HEK293 (cell line): ENCODE data around the gene IP6K3.
A peak's percentile ranks its signal among the peaks of the same experiment; 100 is the strongest.

Experiments
- CTCF ChIA-PET: fragments of 350-600 bp; formaldehyde crosslinking; extraction: SDS; loops from one replicate; lab custom pipeline; 2021; ENCODE audit warnings: antibody characterized with exemption; lab: Yijun Ruan, JAX
- POLR2A ChIA-PET: fragments of 300-600 bp; formaldehyde crosslinking; extraction: SDS; loops from one replicate; lab custom pipeline; 2020; ENCODE audit warnings: antibody characterized with exemption, inconsistent platforms; lab: Yijun Ruan, JAX
- H3K27ac ChIP-seq: fragments of 200-500 bp; sonication (Bioruptor generic); 2 replicates; pipeline ENCODE4 v1.5.1; 2014; ENCODE audit warnings: low read depth, low read length, control low read depth, inconsistent platforms; ENCODE audit errors: extremely low read depth
- H3K36me3 ChIP-seq, 2 experiments: fragments of 200-500 bp in 1 of 2; sonication (Bioruptor generic) in 1 of 2; 1 replicate in 1 of 2; 2 replicates in 1 of 2; pipeline ENCODE4 v1.5.1; 2014 to 2017; ENCODE audit warnings: inconsistent platforms in 2 of 2, low read length in 2 of 2; ENCODE audit not compliant: control insufficient read depth in 2 of 2, insufficient read depth in 1 of 2
- H3K4me1 ChIP-seq: fragments of 200-500 bp; sonication (Bioruptor generic); 2 replicates; pipeline ENCODE4 v1.5.1; 2014; ENCODE audit warnings: mild to moderate bottlenecking, low read length, inconsistent platforms; ENCODE audit not compliant: control insufficient read depth, insufficient read depth
- H3K4me3 ChIP-seq: 2 replicates; pipeline ENCODE4 v1.5.1; 2011; ENCODE audit warnings: low read depth, mild to moderate bottlenecking, control low read depth, low read length, moderate library complexity
- H3K9me3 ChIP-seq: fragments of 200-500 bp; sonication (Bioruptor generic); 2 replicates; pipeline ENCODE4 v1.5.1; 2014; ENCODE audit warnings: low read depth, low read length, inconsistent platforms; ENCODE audit not compliant: control insufficient read depth, insufficient read depth
- HOXD13 ChIP-seq: sonication (generic); formaldehyde crosslinking; IDR thresholded peaks from 2 replicates; pipeline ENCODE4 v1.8.0; 2022; ENCODE audit warnings: missing genetic modification reagents, borderline replicate concordance
- KLF1 ChIP-seq: fragments of 450-650 bp; formaldehyde crosslinking; IDR thresholded peaks from 2 replicates; pipeline ENCODE4 v1.5.1; 2016; ENCODE audit warnings: missing biosample characterization, missing genetic modification characterization
- OVOL3 ChIP-seq: fragments of 450-650 bp; formaldehyde crosslinking; IDR thresholded peaks from 2 replicates; pipeline ENCODE4 v1.5.1; 2016; ENCODE audit warnings: missing biosample characterization, missing genetic modification characterization
- ZBTB17 ChIP-seq: fragments of 450-650 bp; formaldehyde crosslinking; IDR thresholded peaks from 2 replicates; pipeline ENCODE4 v1.5.1; 2016; ENCODE audit warnings: missing biosample characterization, missing genetic modification characterization
- ZEB2 ChIP-seq: fragments of 450-650 bp; formaldehyde crosslinking; IDR thresholded peaks from 2 replicates; pipeline ENCODE4 v1.5.1; 2016; ENCODE audit warnings: missing biosample characterization, missing genetic modification characterization
- ZNF311 ChIP-seq: fragments of 450-650 bp; formaldehyde crosslinking; IDR thresholded peaks from 2 replicates; pipeline ENCODE4 v1.5.1; 2017; ENCODE audit warnings: missing biosample characterization, missing genetic modification characterization, borderline replicate concordance
- ZNF366 ChIP-seq: fragments of 450-650 bp; formaldehyde crosslinking; conservative IDR thresholded peaks from 2 replicates; pipeline ENCODE4 v1.5.1; 2016; ENCODE audit warnings: missing biosample characterization, missing genetic modification characterization
- ZNF426 ChIP-seq: fragments of 450-650 bp; formaldehyde crosslinking; IDR thresholded peaks from 2 replicates; pipeline ENCODE4 v1.5.1; 2017; ENCODE audit warnings: missing biosample characterization, missing genetic modification characterization, mild to moderate bottlenecking, inconsistent platforms, moderate library complexity
- ZNF600 ChIP-seq: fragments of 450-650 bp; formaldehyde crosslinking; IDR thresholded peaks from 2 replicates; pipeline ENCODE4 v1.5.1; 2016; ENCODE audit warnings: missing biosample characterization, missing genetic modification characterization
- ZNF670 ChIP-seq: fragments of 450-650 bp; formaldehyde crosslinking; IDR thresholded peaks from 2 replicates; pipeline ENCODE4 v1.5.1; 2016; ENCODE audit warnings: missing biosample characterization, missing genetic modification characterization, low read depth
- ZNF768 ChIP-seq: fragments of 450-650 bp; formaldehyde crosslinking; IDR thresholded peaks from 2 replicates; pipeline ENCODE4 v1.5.1; 2018; ENCODE audit warnings: missing biosample characterization, mild to moderate bottlenecking, missing genetic modification characterization
- ZNF792 ChIP-seq: fragments of 450-650 bp; formaldehyde crosslinking; IDR thresholded peaks from 2 replicates; pipeline ENCODE4 v1.5.1; 2016; ENCODE audit warnings: missing biosample characterization, missing genetic modification characterization
- ZSCAN23 ChIP-seq: fragments of 450-650 bp; formaldehyde crosslinking; IDR thresholded peaks from 2 replicates; pipeline ENCODE4 v1.5.1; 2016; ENCODE audit warnings: missing biosample characterization, missing genetic modification characterization
- TF ChIP-seq, protein P1 (sequence below): fragments of 450-650 bp; formaldehyde crosslinking; IDR thresholded peaks from 2 replicates; pipeline ENCODE4 v1.5.1; 2016; ENCODE audit warnings: missing biosample characterization, missing genetic modification characterization
- TF ChIP-seq, protein P2 (sequence below): fragments of 450-650 bp; formaldehyde crosslinking; IDR thresholded peaks from 2 replicates; pipeline ENCODE4 v1.5.1; 2017; ENCODE audit warnings: missing biosample characterization, missing genetic modification characterization
- TF ChIP-seq, protein P3 (sequence below): fragments of 450-650 bp; formaldehyde crosslinking; IDR thresholded peaks from 2 replicates; pipeline ENCODE4 v1.5.1; 2016; ENCODE audit warnings: missing biosample characterization, missing genetic modification characterization, borderline replicate concordance
- TF ChIP-seq, protein P4 (sequence below): fragments of 450-650 bp; formaldehyde crosslinking; IDR thresholded peaks from 2 replicates; pipeline ENCODE4 v1.5.1; 2016; ENCODE audit warnings: missing biosample characterization, missing genetic modification characterization
- TF ChIP-seq, protein P5 (sequence below): fragments of 450-650 bp; formaldehyde crosslinking; IDR thresholded peaks from 2 replicates; pipeline ENCODE4 v1.5.1; 2016; ENCODE audit warnings: missing biosample characterization, missing genetic modification characterization
- TF ChIP-seq, protein P6 (sequence below): fragments of 450-650 bp; formaldehyde crosslinking; IDR thresholded peaks from 2 replicates; pipeline ENCODE4 v1.5.1; 2016; ENCODE audit warnings: missing biosample characterization, missing genetic modification characterization
- TF ChIP-seq, protein P7 (sequence below): fragments of 450-650 bp; formaldehyde crosslinking; IDR thresholded peaks from 2 replicates; pipeline ENCODE4 v1.5.1; 2017; ENCODE audit warnings: missing biosample characterization, mild to moderate bottlenecking, missing genetic modification characterization, moderate library complexity

IP6K3 gene

DNA sequence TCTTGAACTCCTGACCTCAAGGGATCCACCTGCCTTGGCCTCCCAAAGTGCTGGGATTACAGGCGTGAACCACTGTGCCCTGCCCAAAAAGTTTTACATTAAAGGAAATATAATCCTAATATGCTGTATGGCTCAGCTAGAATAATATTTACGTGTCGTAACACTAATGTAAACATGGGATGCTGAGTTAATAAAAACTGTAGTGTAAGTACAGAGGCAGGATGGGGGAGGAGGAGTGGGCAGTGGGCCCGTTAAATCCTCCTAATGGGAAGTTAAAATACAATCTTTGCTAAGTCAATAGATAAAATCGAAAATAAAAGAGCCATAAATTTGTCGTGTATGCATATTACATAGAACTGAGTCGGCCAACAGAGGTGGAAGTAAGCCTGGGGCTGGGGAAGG, 12.1 kb upstream of the IP6K3 start:
- POLR2A ChIA-PET: interaction anchor here (1.2 kb wide), 1 partner anchor 9 kb away, joined by 3 read pairs; no protein-coding TSS in a partner anchor
- no peaks in the 10 kb centered on the region for H3K36me3 ChIP-seq
- H3K4me3 ChIP-seq: no peak overlapping the region
- CTCF ChIA-PET: interaction anchor here (0.6 to 12.1 kb wide), 5 partner anchors 12 to 1787 kb away, joined by 3 to 193 read pairs (median 3); partner anchors contain the start of genes DXO and IP6K3
- H3K4me1 ChIP-seq: peaks cover 27% of the 10 kb centered on the region
- H3K9me3 ChIP-seq: no peaks in the 10 kb centered on the region
- H3K27ac ChIP-seq: no peak overlapping the region
- TF ChIP-seq, protein P1, sequence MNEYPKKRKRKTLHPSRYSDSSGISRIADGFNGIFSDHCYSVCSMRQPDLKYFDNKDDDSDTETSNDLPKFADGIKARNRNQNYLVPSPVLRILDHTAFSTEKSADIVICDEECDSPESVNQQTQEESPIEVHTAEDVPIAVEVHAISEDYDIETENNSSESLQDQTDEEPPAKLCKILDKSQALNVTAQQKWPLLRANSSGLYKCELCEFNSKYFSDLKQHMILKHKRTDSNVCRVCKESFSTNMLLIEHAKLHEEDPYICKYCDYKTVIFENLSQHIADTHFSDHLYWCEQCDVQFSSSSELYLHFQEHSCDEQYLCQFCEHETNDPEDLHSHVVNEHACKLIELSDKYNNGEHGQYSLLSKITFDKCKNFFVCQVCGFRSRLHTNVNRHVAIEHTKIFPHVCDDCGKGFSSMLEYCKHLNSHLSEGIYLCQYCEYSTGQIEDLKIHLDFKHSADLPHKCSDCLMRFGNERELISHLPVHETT (tag by site-specific recombination): peak; percentile 71; the same call in 1 of the 2 replicates
- TF ChIP-seq ZNF311 (tag by site-specific recombination) (no peak), ZNF366 (tag by site-specific recombination) (peak; percentile 42; the same call in 1 of the 2 replicates), ZNF768 (tag by site-specific recombination) (no peak), HOXD13 (CRISPR knock-in tag) (0 out of 2 replicates have a peak, but pooled peaks have one; percentile 36), OVOL3 (tag by site-specific recombination) (peak; percentile 70; the same call in 1 of the 2 replicates), ZNF792 (tag by site-specific recombination) (no peak), ZBTB17 (tag by site-specific recombination) (peak; percentile 52), ZNF670 (tag by site-specific recombination) (no peak), KLF1 (tag by site-specific recombination) (peak; percentile 66), ZEB2 (tag by site-specific recombination) (peak; percentile 70), ZNF426 (tag by site-specific recombination) (no peak), ZSCAN23 (tag by site-specific recombination) (0 out of 2 replicates have a peak, but pooled peaks have one; percentile 32), ZNF600 (peak; percentile 42; the same call in 1 of the 2 replicates)
- TF ChIP-seq, protein P2, sequence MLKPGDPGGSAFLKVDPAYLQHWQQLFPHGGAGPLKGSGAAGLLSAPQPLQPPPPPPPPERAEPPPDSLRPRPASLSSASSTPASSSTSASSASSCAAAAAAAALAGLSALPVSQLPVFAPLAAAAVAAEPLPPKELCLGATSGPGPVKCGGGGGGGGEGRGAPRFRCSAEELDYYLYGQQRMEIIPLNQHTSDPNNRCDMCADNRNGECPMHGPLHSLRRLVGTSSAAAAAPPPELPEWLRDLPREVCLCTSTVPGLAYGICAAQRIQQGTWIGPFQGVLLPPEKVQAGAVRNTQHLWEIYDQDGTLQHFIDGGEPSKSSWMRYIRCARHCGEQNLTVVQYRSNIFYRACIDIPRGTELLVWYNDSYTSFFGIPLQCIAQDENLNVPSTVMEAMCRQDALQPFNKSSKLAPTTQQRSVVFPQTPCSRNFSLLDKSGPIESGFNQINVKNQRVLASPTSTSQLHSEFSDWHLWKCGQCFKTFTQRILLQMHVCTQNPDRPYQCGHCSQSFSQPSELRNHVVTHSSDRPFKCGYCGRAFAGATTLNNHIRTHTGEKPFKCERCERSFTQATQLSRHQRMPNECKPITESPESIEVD: peak; percentile 85
- TF ChIP-seq, protein P3, sequence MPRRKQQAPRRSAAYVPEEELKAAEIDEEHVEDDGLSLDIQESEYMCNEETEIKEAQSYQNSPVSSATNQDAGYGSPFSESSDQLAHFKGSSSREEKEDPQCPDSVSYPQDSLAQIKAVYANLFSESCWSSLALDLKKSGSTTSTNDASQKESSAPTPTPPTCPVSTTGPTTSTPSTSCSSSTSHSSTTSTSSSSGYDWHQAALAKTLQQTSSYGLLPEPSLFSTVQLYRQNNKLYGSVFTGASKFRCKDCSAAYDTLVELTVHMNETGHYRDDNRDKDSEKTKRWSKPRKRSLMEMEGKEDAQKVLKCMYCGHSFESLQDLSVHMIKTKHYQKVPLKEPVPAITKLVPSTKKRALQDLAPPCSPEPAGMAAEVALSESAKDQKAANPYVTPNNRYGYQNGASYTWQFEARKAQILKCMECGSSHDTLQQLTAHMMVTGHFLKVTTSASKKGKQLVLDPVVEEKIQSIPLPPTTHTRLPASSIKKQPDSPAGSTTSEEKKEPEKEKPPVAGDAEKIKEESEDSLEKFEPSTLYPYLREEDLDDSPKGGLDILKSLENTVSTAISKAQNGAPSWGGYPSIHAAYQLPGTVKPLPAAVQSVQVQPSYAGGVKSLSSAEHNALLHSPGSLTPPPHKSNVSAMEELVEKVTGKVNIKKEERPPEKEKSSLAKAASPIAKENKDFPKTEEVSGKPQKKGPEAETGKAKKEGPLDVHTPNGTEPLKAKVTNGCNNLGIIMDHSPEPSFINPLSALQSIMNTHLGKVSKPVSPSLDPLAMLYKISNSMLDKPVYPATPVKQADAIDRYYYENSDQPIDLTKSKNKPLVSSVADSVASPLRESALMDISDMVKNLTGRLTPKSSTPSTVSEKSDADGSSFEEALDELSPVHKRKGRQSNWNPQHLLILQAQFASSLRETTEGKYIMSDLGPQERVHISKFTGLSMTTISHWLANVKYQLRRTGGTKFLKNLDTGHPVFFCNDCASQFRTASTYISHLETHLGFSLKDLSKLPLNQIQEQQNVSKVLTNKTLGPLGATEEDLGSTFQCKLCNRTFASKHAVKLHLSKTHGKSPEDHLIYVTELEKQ (tag by site-specific recombination): peak; percentile 80
- TF ChIP-seq, protein P4, sequence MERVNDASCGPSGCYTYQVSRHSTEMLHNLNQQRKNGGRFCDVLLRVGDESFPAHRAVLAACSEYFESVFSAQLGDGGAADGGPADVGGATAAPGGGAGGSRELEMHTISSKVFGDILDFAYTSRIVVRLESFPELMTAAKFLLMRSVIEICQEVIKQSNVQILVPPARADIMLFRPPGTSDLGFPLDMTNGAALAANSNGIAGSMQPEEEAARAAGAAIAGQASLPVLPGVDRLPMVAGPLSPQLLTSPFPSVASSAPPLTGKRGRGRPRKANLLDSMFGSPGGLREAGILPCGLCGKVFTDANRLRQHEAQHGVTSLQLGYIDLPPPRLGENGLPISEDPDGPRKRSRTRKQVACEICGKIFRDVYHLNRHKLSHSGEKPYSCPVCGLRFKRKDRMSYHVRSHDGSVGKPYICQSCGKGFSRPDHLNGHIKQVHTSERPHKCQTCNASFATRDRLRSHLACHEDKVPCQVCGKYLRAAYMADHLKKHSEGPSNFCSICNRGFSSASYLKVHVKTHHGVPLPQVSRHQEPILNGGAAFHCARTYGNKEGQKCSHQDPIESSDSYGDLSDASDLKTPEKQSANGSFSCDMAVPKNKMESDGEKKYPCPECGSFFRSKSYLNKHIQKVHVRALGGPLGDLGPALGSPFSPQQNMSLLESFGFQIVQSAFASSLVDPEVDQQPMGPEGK: peak; percentile 20; the same call in 1 of the 2 replicates
- TF ChIP-seq, protein P5, sequence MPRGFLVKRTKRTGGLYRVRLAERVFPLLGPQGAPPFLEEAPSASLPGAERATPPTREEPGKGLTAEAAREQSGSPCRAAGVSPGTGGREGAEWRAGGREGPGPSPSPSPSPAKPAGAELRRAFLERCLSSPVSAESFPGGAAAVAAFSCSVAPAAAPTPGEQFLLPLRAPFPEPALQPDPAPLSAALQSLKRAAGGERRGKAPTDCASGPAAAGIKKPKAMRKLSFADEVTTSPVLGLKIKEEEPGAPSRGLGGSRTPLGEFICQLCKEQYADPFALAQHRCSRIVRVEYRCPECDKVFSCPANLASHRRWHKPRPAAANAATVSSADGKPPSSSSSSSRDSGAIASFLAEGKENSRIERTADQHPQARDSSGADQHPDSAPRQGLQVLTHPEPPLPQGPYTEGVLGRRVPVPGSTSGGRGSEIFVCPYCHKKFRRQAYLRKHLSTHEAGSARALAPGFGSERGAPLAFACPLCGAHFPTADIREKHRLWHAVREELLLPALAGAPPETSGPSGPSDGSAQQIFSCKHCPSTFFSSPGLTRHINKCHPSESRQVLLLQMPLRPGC (tag by site-specific recombination): peak; percentile 69; the same call in 1 of the 2 replicates
- TF ChIP-seq, protein P6, sequence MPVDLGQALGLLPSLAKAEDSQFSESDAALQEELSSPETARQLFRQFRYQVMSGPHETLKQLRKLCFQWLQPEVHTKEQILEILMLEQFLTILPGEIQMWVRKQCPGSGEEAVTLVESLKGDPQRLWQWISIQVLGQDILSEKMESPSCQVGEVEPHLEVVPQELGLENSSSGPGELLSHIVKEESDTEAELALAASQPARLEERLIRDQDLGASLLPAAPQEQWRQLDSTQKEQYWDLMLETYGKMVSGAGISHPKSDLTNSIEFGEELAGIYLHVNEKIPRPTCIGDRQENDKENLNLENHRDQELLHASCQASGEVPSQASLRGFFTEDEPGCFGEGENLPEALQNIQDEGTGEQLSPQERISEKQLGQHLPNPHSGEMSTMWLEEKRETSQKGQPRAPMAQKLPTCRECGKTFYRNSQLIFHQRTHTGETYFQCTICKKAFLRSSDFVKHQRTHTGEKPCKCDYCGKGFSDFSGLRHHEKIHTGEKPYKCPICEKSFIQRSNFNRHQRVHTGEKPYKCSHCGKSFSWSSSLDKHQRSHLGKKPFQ: 0 out of 2 replicates have a peak, but pooled peaks have one; percentile 49
- TF ChIP-seq, protein P7, sequence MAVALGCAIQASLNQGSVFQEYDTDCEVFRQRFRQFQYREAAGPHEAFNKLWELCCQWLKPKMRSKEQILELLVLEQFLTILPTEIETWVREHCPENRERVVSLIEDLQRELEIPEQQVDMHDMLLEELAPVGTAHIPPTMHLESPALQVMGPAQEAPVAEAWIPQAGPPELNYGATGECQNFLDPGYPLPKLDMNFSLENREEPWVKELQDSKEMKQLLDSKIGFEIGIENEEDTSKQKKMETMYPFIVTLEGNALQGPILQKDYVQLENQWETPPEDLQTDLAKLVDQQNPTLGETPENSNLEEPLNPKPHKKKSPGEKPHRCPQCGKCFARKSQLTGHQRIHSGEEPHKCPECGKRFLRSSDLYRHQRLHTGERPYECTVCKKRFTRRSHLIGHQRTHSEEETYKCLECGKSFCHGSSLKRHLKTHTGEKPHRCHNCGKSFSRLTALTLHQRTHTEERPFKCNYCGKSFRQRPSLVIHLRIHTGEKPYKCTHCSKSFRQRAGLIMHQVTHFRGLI: 0 out of 2 replicates have a peak, but pooled peaks have one; percentile 21
